ENCODE measurements around the gene OR2G2. TPM values are rescaled to one million over a fixed set of nuclear protein-coding genes. Genes with fewer than 3 reads are reported as not detected.

The OR2G2 gene
- total RNA-seq (2022; extraction: Qiagen RNA extraction; ENCODE audit: low read depth): not detected in 5 replicates

GRCh38 chr1:247588060-247588459 is at the start of gene OR2G2:
Gene OR2G2 (plus strand): TSS chr1:247588360. CDS start chr1:247588360, 0 bp downstream.

GRCh38 chr1:247548769-247549182 is 39.4 kb upstream of the OR2G2 start, which contains the start of gene GCSAML:
Gene GCSAML (plus strand): TSS chr1:247549134. CDS start chr1:247549192, 58 bp downstream.

GRCh38 chr1:247605286-247605685 is 17.1 kb downstream of the OR2G2 start, which contains the start of gene OR2G3:
Gene OR2G3 (plus strand): TSS chr1:247605586. CDS start chr1:247605586, 0 bp downstream.

Other genes with a start within 250 kb of the OR2G2 start
- gene NLRP3, start 172.2 kb upstream of the OR2G2 start, total RNA-seq (2022; extraction: Qiagen RNA extraction; ENCODE audit: low read depth): not detected in 5 replicates
- not detected in 5 replicates for gene OR2B11, start 130.3 kb upstream of the OR2G2 start, total RNA-seq (2022; extraction: Qiagen RNA extraction; ENCODE audit: low read depth)
- gene OR2C3, start 51.9 kb upstream of the OR2G2 start, total RNA-seq (2022; extraction: Qiagen RNA extraction; ENCODE audit: low read depth): not detected in 5 replicates
- not detected in 5 replicates for gene GCSAML, start 39.2 kb upstream of the OR2G2 start, total RNA-seq (2022; extraction: Qiagen RNA extraction; ENCODE audit: low read depth)
- not detected in 5 replicates for gene OR2G3, start 17.2 kb downstream of the OR2G2 start, total RNA-seq (2022; extraction: Qiagen RNA extraction; ENCODE audit: low read depth)
- gene OR13G1, start 91.4 kb downstream of the OR2G2 start, total RNA-seq (2022; extraction: Qiagen RNA extraction; ENCODE audit: low read depth): not detected in 5 replicates
- gene OR6F1, start 128.3 kb downstream of the OR2G2 start, total RNA-seq (2022; extraction: Qiagen RNA extraction; ENCODE audit: low read depth): not detected in 5 replicates
- not detected in 5 replicates for gene OR14K1, start 150.3 kb downstream of the OR2G2 start, total RNA-seq (2022; extraction: Qiagen RNA extraction; ENCODE audit: low read depth)
- gene OR14A2, start 159.8 kb downstream of the OR2G2 start, total RNA-seq (2022; extraction: Qiagen RNA extraction; ENCODE audit: low read depth): not detected in 5 replicates
- not detected in 5 replicates for gene OR1C1, start 172.2 kb downstream of the OR2G2 start, total RNA-seq (2022; extraction: Qiagen RNA extraction; ENCODE audit: low read depth)
- not detected in 5 replicates for gene OR14A16, start 235.8 kb downstream of the OR2G2 start, total RNA-seq (2022; extraction: Qiagen RNA extraction; ENCODE audit: low read depth)